ENCODE data around the gene SLIT1.

SLIT1 gene

DNA sequence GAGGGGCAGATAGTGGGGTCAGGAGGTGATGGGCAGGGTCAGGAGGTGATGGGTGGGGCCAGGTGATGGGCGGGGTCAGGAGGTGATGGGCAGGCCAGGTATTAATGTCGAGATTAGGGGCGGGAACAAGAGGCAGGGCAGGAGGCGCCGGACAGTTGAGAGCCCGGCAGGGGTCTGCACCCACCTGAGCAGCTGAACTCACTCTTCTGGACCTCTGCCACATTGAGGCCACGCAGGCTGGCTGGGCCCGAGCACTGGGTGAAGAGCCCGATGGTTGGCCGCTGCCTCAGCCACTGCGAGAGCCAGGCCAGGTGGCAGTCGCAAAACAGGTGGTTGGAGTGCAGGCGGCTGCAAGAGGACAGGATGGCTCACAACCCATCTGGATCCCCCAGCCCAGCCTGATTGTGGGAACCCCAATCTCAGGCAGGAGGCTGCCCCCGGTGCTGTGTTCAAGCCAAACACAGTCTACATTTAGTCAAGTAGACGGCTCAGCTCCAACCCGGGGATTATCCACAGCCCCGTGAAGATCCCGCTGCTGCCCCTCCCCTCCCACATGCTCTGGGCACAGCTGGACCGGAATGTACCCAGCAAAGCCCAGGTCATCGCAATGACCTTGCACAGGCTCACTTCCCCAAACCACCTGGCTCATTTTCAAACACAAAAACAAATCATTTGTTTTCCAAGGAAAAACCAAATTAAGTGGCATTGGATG lies 122.3 kb downstream of the SLIT1 start:
- Histone ChIP-seq H3K9me3 (ENCODE audit: severe bottlenecking) (no peaks in the 10 kb centered on the region), H3K36me3 (ENCODE audit: low read depth) (no peaks in the 10 kb centered on the region), H3K27me3 (ENCODE audit: insufficient read depth, poor library complexity, severe bottlenecking) (no peaks in the 10 kb centered on the region), H3K4me3 (ENCODE audit: severe bottlenecking) (no peak overlapping the region), H3K4me1 (ENCODE audit: insufficient read depth, poor library complexity, severe bottlenecking) (no peaks in the 10 kb centered on the region), H3K27ac (ENCODE audit: poor library complexity, severe bottlenecking) (no peak overlapping the region)
- TF ChIP-seq, protein P1, sequence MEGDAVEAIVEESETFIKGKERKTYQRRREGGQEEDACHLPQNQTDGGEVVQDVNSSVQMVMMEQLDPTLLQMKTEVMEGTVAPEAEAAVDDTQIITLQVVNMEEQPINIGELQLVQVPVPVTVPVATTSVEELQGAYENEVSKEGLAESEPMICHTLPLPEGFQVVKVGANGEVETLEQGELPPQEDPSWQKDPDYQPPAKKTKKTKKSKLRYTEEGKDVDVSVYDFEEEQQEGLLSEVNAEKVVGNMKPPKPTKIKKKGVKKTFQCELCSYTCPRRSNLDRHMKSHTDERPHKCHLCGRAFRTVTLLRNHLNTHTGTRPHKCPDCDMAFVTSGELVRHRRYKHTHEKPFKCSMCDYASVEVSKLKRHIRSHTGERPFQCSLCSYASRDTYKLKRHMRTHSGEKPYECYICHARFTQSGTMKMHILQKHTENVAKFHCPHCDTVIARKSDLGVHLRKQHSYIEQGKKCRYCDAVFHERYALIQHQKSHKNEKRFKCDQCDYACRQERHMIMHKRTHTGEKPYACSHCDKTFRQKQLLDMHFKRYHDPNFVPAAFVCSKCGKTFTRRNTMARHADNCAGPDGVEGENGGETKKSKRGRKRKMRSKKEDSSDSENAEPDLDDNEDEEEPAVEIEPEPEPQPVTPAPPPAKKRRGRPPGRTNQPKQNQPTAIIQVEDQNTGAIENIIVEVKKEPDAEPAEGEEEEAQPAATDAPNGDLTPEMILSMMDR (IDR thresholded peaks at IDR 0.05; ENCODE audit: poor library complexity, severe bottlenecking) = no peak
- ATAC-seq (ENCODE audit: low read depth) (no peak), DNase-seq (ENCODE audit: low spot score) (no peak)

DNA sequence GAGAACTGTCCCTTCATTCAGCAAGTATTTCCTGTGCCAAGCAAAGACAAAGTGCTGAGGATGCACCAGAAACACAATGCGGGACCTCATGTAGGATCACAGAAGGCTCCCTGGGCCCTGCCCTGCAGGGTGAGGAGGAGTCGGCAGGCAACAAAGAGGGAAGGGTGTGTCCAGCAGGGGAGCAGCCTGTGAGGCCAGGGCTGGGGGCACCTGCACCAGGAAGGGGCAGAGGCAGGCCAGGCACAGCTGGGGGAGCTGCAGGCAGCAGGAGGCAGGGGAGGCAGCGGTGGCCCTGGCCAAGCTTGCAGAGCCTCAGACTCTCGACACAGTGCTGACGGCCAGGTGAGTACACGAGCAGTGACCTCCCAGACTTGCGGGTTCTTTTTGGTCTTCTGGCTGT lies 123.3 kb downstream of the SLIT1 start:
- no peaks in the 10 kb centered on the region for H3K27me3 ChIP-seq (ENCODE audit: insufficient read depth, poor library complexity, severe bottlenecking)
- TF ChIP-seq, protein P1 (IDR thresholded peaks at IDR 0.05; ENCODE audit: poor library complexity, severe bottlenecking) = no peak
- ATAC-seq (ENCODE audit: low read depth) = no peak
- DNase-seq (ENCODE audit: low spot score) = no peak
- H3K4me1 ChIP-seq (ENCODE audit: insufficient read depth, poor library complexity, severe bottlenecking) = no peaks in the 10 kb centered on the region
- H3K36me3 ChIP-seq (ENCODE audit: low read depth) = no peaks in the 10 kb centered on the region
- no peak overlapping the region for H3K4me3 ChIP-seq (ENCODE audit: severe bottlenecking)
- no peaks in the 10 kb centered on the region for H3K9me3 ChIP-seq (ENCODE audit: severe bottlenecking)
- no peak overlapping the region for H3K27ac ChIP-seq (ENCODE audit: poor library complexity, severe bottlenecking)

DNA sequence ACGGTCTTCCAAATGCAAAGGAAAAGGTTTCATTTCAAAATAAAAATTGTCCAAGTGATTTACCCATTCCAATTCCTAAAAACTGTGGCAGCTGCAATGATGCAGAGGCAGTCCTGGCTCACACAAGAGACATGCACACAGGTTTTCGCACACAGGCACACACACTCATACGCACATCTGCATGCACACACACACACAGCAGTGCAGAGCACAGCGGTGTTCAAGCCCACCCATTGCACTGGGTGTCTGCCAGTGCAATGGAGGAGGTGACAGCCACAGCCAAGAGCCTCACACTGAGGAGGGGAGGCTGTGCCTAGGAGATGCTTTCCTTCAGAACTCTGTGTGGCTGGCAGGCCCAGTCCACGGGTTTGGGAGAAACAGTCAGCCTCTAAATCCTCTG lies 123.7 kb downstream of the SLIT1 start:
- no peak for ATAC-seq (ENCODE audit: low read depth)
- TF ChIP-seq, protein P1 (IDR thresholded peaks at IDR 0.05; ENCODE audit: poor library complexity, severe bottlenecking) = no peak
- no peaks in the 10 kb centered on the region for H3K9me3 ChIP-seq (ENCODE audit: severe bottlenecking)

DNA sequence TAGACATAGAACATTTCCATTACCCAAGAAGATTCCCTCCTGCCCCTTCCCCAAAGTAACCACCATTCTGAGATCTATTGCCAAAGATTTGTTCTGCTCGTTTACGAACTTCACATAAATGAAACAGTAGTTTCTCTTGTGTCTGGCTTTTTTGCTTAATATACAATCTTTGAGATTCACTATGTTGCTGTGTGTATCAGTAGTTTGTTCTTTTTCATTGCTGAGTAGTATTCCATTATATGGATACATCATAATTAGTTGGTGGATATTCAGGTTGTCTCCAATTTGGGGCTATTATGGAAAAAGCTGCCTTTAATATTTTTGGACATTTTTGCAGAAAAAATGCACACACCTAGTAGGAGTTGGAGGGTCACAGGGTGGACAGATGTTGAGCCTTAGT lies 124.3 kb downstream of the SLIT1 start:
- Histone ChIP-seq H3K27me3 (ENCODE audit: insufficient read depth, poor library complexity, severe bottlenecking) (no peaks in the 10 kb centered on the region), H3K4me1 (ENCODE audit: insufficient read depth, poor library complexity, severe bottlenecking) (no peaks in the 10 kb centered on the region), H3K4me3 (ENCODE audit: severe bottlenecking) (no peak overlapping the region), H3K9me3 (ENCODE audit: severe bottlenecking) (no peaks in the 10 kb centered on the region), H3K36me3 (ENCODE audit: low read depth) (no peaks in the 10 kb centered on the region), H3K27ac (ENCODE audit: poor library complexity, severe bottlenecking) (no peak overlapping the region)
- TF ChIP-seq, protein P1 (IDR thresholded peaks at IDR 0.05; ENCODE audit: poor library complexity, severe bottlenecking) = no peak
- no peak for ATAC-seq (ENCODE audit: low read depth)
- DNase-seq (ENCODE audit: low spot score) = no peak

More for the DNA sequence above, 123.7 kb downstream of the SLIT1 start:
- Histone ChIP-seq H3K27me3 (ENCODE audit: insufficient read depth, poor library complexity, severe bottlenecking) (no peaks in the 10 kb centered on the region), H3K4me1 (ENCODE audit: insufficient read depth, poor library complexity, severe bottlenecking) (no peaks in the 10 kb centered on the region), H3K36me3 (ENCODE audit: low read depth) (no peaks in the 10 kb centered on the region), H3K27ac (ENCODE audit: poor library complexity, severe bottlenecking) (no peak overlapping the region), H3K4me3 (ENCODE audit: severe bottlenecking) (no peak overlapping the region)
- DNase-seq (ENCODE audit: low spot score) = no peak

DNA sequence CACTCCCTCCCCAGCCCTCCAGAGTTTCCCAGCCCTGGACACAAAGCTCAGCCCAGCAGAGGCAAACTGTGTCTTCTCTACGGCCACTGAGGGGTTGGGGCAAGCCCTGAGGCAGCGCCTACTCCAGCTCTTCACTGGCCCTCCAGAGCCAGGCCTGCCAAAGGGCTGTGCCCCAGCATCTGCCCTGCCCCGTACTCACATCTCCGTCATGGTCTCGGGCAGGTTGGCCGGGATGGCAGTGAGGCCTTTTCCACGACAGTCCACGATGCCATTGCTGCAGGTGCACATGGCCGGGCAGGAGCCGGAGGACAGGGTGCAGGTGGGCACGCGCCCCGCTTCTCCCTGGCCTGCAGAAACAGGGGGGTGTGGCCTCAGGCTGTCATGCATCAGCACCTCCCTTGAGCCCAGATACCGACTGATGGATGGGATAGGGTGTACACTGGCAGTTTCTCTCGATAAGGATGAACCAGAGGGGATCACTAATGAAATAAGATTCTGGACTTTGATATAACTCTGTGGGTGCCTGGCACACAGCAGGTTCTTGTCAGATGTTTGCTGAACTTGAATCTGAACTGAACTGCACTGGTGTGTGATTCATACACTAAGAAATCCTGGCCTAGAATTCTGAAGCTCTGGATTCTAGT lies 125.2 kb downstream of the SLIT1 start:
- DNase-seq (ENCODE audit: low spot score) (no peak), ATAC-seq (ENCODE audit: low read depth) (no peak)
- no peaks in the 10 kb centered on the region for H3K4me1 ChIP-seq (ENCODE audit: insufficient read depth, poor library complexity, severe bottlenecking)
- H3K9me3 ChIP-seq (ENCODE audit: severe bottlenecking) = no peaks in the 10 kb centered on the region
- TF ChIP-seq, protein P1 (IDR thresholded peaks at IDR 0.05; ENCODE audit: poor library complexity, severe bottlenecking) = no peak
- H3K27me3 ChIP-seq (ENCODE audit: insufficient read depth, poor library complexity, severe bottlenecking) = no peaks in the 10 kb centered on the region
- H3K27ac ChIP-seq (ENCODE audit: poor library complexity, severe bottlenecking) = no peak overlapping the region
- H3K36me3 ChIP-seq (ENCODE audit: low read depth) = no peaks in the 10 kb centered on the region
- H3K4me3 ChIP-seq (ENCODE audit: severe bottlenecking) = no peak overlapping the region

Measured in RWPE2 (cell line).